HepG2 (cell line): ENCODE results near the gene SLC17A8. TPM values are rescaled to one million over a fixed set of nuclear protein-coding genes. Genes with fewer than 3 reads are reported as not detected.

ENCODE experiments used
- ATAC-seq: fragments of 200-7000 bp; cut with Tn5 transposase; 3 replicates; pipeline ENCODE4 v1.9.1; 2020; ENCODE audit warnings: mild to moderate bottlenecking, moderate library complexity
- BruUV-seq: library from RNA; stranded (reverse); fragments of 400-500 nt; replicated peaks from 2 replicates; lab custom pipeline; 2021; lab: Mats Ljungman, UMichigan
- CTCF ChIA-PET: fragments of 300-600 bp; formaldehyde crosslinking; extraction: SDS; loops from one replicate; lab custom pipeline; 2021; ENCODE audit warnings: low total read pairs, inconsistent platforms, low intra/inter-chr PET ratio; lab: Yijun Ruan, JAX
- POLR2A ChIA-PET: fragments of 350-600 bp; sonication (Branson Sonifier 250); formaldehyde crosslinking; loops from one replicate; lab custom pipeline; 2020; ENCODE audit warnings: antibody characterized with exemption, inconsistent platforms; lab: Yijun Ruan, JAX
- DNase-seq: peaks from one replicate; pipeline ENCODE4 v3.0.0-alpha.2; 2015; ENCODE audit warnings: low spot score
- FAIRE-seq: peaks from 3 replicates; lab custom pipeline; 2011; peaks lifted over from hg19 to GRCh38; lab: Jason Lieb, UNC
- H2AFZ ChIP-seq: one replicate; pipeline ENCODE4 v1.6.1; 2011; ENCODE audit warnings: low read length, inconsistent platforms
- H3K27ac ChIP-seq: fragments of 300-600 bp; 3 replicates; pipeline ENCODE4 v1.8.0; 2011; ENCODE audit warnings: mixed run types, mild to moderate bottlenecking, mixed read lengths, low read length, inconsistent platforms; ENCODE audit not compliant: insufficient read depth; ENCODE audit errors: extremely low read length
- H3K27me3 ChIP-seq, 2 experiments: fragments of 200-600 bp in 1 of 2; 2 replicates in 1 of 2; 3 replicates in 1 of 2; pipeline versions ENCODE4 v1.6.0 to v1.8.0; 2011; ENCODE audit warnings: low read length in 2 of 2, mild to moderate bottlenecking in 2 of 2, moderate library complexity in 2 of 2, inconsistent platforms in 1 of 2; ENCODE audit not compliant: insufficient read depth in 2 of 2, control insufficient read depth in 1 of 2
- H3K36me3 ChIP-seq, 2 experiments: fragments of 200-600 bp in 1 of 2; replicated peaks in 1 of 2; 2 replicates in 1 of 2; 3 replicates in 1 of 2; pipeline versions ENCODE4 v1.5.1 to v1.8.0; 2011; ENCODE audit warnings: low read length in 2 of 2, inconsistent platforms in 1 of 2; ENCODE audit not compliant: insufficient read depth in 2 of 2, control insufficient read depth in 1 of 2
- H3K4me1 ChIP-seq: 2 replicates; pipeline ENCODE4 v1.5.1; 2012; ENCODE audit warnings: low read length, inconsistent platforms; ENCODE audit not compliant: insufficient read depth
- H3K4me2 ChIP-seq: 2 replicates; pipeline ENCODE4 v1.6.0; 2011; ENCODE audit warnings: low read depth, low read length, inconsistent platforms
- H3K4me3 ChIP-seq, 3 experiments: fragments of 200-600 bp in 1 of 3; sonication (generic), shearing (Covaris generic) in 1 of 3; replicated peaks in 1 of 3; 2 replicates each; pipeline ENCODE4 v1.5.1; 2011 to 2016; ENCODE audit warnings: low read length in 3 of 3, inconsistent platforms in 2 of 3, low read depth in 2 of 3, mild to moderate bottlenecking in 2 of 3, control low read depth in 1 of 3, mixed read lengths in 1 of 3; ENCODE audit not compliant: insufficient read depth in 1 of 3
- H3K79me2 ChIP-seq: one replicate; pipeline ENCODE4 v1.6.1; 2011; ENCODE audit warnings: low read length, inconsistent platforms; ENCODE audit not compliant: insufficient read depth
- H3K9ac ChIP-seq: 2 replicates; pipeline ENCODE4 v1.6.0; 2011; ENCODE audit warnings: mild to moderate bottlenecking, low read depth, low read length, inconsistent platforms; ENCODE audit not compliant: insufficient read depth
- H3K9me3 ChIP-seq: 2 replicates; pipeline ENCODE4 v1.5.1; 2012; ENCODE audit warnings: mild to moderate bottlenecking, low read length
- H4K20me1 ChIP-seq: 2 replicates; pipeline ENCODE4 v1.6.0; 2011; ENCODE audit warnings: inconsistent platforms, mild to moderate bottlenecking, low read length, moderate library complexity; ENCODE audit not compliant: insufficient read depth
- KDM5B ChIP-seq: sonication (generic); formaldehyde crosslinking; IDR thresholded peaks from 2 replicates; pipeline ENCODE4 v1.4.0; 2020; ENCODE audit warnings: missing genetic modification reagents, mild to moderate bottlenecking, borderline replicate concordance
- NFKBIZ ChIP-seq: IDR thresholded peaks from 2 replicates; pipeline ENCODE4 v1.6.1; 2018; ENCODE audit warnings: missing genetic modification reagents, missing compliant biosample characterization
- TBP ChIP-seq: sonication (generic); formaldehyde crosslinking; IDR thresholded peaks from 2 replicates; pipeline ENCODE4 v1.5.0; 2020; ENCODE audit warnings: missing genetic modification reagents
- ZIK1 ChIP-seq: sonication (generic); formaldehyde crosslinking; IDR thresholded peaks from 2 replicates; pipeline ENCODE4 v1.5.0; 2020; ENCODE audit warnings: mild to moderate bottlenecking, low read depth, missing genetic modification reagents, borderline replicate concordance
- ZNF143 ChIP-seq: sonication (generic); formaldehyde crosslinking; IDR thresholded peaks from 2 replicates; pipeline ENCODE4 v1.4.0; 2020; ENCODE audit warnings: missing genetic modification reagents
- ZNF331 ChIP-seq: sonication (generic); formaldehyde crosslinking; IDR thresholded peaks from 2 replicates; pipeline ENCODE4 v1.4.0; 2020; ENCODE audit warnings: missing genetic modification reagents
- ZNF543 ChIP-seq: sonication (generic); formaldehyde crosslinking; IDR thresholded peaks from 2 replicates; pipeline ENCODE4 v1.4.0; 2020; ENCODE audit warnings: mild to moderate bottlenecking, missing genetic modification reagents
- ZNF724P ChIP-seq: sonication (generic); formaldehyde crosslinking; IDR thresholded peaks from 2 replicates; pipeline ENCODE4 v1.8.0; 2022; ENCODE audit warnings: missing genetic modification reagents, borderline replicate concordance
- WGBS: methylation state at CpG from one replicate; pipeline ENCODE4 v1.1.6; 2017; ENCODE audit warnings: low lambda C conversion rate; 5-methylcytosine and 5-hydroxymethylcytosine counted together
- in situ Hi-C: cut with HindIII; loops from 2 replicates; pipeline ENCODE4 v1.10.0; 2017; ENCODE audit warnings: low pct_unique_long_range_greater_than_20kb; ENCODE audit not compliant: extremely low pct_ligation_motif_present
- intact Hi-C: fragments of 100-400 bp; cut with micrococcal nuclease; formaldehyde crosslinking; loops from one replicate; pipeline ENCODE4 v1.10.0; 2022; ENCODE audit not compliant: unreplicated experiment
- polyA plus RNA-seq, 8 experiments: library from polyadenylated mRNA; depleted of rRNA in 3 of 8; stranded (reverse) in 7 of 8; unstranded in 1 of 8; fragments of >200 nt; fragmentation: Illumina TruSeq in 4 of 8; extraction: Trizol in 4 of 8; gene quantifications; 2 replicates each; pipeline versions ENCODE4 v1.2.1 to v1.2.3, GENCODE V29; 2011 to 2016; ENCODE audit warnings: low read depth in 4 of 8, missing spikeins in 1 of 8, mixed read lengths in 1 of 8; ENCODE audit not compliant: insufficient read depth in 1 of 8
- total RNA-seq, 5 experiments: library from RNA; depleted of rRNA; stranded (reverse); fragments of >200 nt; fragmentation: Illumina TruSeq; extraction: Trizol; gene quantifications; 2 replicates each; pipeline ENCODE4 v1.2.3, GENCODE V29; 2016; ENCODE audit warnings: low read depth in 1 of 5
- TF ChIP-seq, protein P1 (sequence below), 2 experiments: fragments of 450-650 bp in 1 of 2; sonication (generic) in 1 of 2; formaldehyde crosslinking; IDR thresholded peaks; 2 replicates each; pipeline versions ENCODE4 v1.5.0 to v1.8.0; 2020 to 2022; ENCODE audit warnings: mild to moderate bottlenecking in 1 of 2, missing genetic modification reagents in 1 of 2
- TF ChIP-seq, protein P2 (sequence below): sonication (generic); formaldehyde crosslinking; IDR thresholded peaks from 2 replicates; pipeline ENCODE4 v1.4.0; 2020; ENCODE audit warnings: mild to moderate bottlenecking, missing genetic modification reagents, borderline replicate concordance
- TF ChIP-seq, protein P3 (sequence below): sonication (generic); formaldehyde crosslinking; IDR thresholded peaks from 2 replicates; pipeline ENCODE4 v1.4.0; 2020; ENCODE audit warnings: mild to moderate bottlenecking, missing genetic modification reagents

Gene SLC17A8
- total and polyA plus RNA-seq, 2 of the 13 experiments (the other 11 are each of a cell fraction or from before 2014, with no cell fraction given): 0.07 to 0.15 TPM

DNA sequence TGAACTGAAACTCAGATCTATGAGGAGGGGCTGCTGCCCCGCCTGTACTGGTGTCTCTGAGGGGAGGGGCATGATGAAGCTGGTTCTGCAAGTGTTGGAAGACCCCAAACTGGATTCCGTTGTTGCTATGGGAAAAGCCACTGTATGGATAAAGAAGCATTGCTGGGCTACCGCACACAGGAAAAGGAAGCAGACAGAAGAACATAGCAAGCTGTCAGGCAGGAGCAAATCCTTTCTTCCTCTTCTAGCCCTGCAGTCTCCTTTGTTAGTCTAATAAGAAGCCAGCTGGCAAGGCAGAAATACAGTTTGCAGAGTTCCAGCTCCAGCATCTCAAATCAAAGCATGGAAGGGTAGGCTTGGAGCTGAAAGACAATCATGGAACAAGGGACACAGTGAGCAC lies 90.5 kb downstream of the SLC17A8 start:
- in situ Hi-C loops: no loop called here
- no peak overlapping the region for H3K27ac ChIP-seq
- ATAC-seq (no peak), DNase-seq (no peak), FAIRE-seq (no peak)
- no peak overlapping the region for H3K9ac ChIP-seq
- H3K36me3 ChIP-seq: no peaks in the 10 kb centered on the region
- CTCF ChIA-PET: no interaction called here
- no peaks in the 10 kb centered on the region for H3K79me2 ChIP-seq
- no TSS peak for BruUV-seq
- H3K9me3 ChIP-seq: no peaks in the 10 kb centered on the region
- H3K4me1 ChIP-seq: peaks cover 52% of the 10 kb centered on the region
- TF ChIP-seq ZNF331 (CRISPR knock-in tag): no peak
- TF ChIP-seq, protein P1, sequence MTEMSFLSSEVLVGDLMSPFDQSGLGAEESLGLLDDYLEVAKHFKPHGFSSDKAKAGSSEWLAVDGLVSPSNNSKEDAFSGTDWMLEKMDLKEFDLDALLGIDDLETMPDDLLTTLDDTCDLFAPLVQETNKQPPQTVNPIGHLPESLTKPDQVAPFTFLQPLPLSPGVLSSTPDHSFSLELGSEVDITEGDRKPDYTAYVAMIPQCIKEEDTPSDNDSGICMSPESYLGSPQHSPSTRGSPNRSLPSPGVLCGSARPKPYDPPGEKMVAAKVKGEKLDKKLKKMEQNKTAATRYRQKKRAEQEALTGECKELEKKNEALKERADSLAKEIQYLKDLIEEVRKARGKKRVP (CRISPR knock-in tag; IDR thresholded peaks at IDR 0.05): no peak
- TF ChIP-seq KDM5B: no peak
- TF ChIP-seq NFKBIZ (CRISPR knock-in tag): no peak
- no peak for TF ChIP-seq ZNF543 (CRISPR knock-in tag)
- TF ChIP-seq, protein P2, sequence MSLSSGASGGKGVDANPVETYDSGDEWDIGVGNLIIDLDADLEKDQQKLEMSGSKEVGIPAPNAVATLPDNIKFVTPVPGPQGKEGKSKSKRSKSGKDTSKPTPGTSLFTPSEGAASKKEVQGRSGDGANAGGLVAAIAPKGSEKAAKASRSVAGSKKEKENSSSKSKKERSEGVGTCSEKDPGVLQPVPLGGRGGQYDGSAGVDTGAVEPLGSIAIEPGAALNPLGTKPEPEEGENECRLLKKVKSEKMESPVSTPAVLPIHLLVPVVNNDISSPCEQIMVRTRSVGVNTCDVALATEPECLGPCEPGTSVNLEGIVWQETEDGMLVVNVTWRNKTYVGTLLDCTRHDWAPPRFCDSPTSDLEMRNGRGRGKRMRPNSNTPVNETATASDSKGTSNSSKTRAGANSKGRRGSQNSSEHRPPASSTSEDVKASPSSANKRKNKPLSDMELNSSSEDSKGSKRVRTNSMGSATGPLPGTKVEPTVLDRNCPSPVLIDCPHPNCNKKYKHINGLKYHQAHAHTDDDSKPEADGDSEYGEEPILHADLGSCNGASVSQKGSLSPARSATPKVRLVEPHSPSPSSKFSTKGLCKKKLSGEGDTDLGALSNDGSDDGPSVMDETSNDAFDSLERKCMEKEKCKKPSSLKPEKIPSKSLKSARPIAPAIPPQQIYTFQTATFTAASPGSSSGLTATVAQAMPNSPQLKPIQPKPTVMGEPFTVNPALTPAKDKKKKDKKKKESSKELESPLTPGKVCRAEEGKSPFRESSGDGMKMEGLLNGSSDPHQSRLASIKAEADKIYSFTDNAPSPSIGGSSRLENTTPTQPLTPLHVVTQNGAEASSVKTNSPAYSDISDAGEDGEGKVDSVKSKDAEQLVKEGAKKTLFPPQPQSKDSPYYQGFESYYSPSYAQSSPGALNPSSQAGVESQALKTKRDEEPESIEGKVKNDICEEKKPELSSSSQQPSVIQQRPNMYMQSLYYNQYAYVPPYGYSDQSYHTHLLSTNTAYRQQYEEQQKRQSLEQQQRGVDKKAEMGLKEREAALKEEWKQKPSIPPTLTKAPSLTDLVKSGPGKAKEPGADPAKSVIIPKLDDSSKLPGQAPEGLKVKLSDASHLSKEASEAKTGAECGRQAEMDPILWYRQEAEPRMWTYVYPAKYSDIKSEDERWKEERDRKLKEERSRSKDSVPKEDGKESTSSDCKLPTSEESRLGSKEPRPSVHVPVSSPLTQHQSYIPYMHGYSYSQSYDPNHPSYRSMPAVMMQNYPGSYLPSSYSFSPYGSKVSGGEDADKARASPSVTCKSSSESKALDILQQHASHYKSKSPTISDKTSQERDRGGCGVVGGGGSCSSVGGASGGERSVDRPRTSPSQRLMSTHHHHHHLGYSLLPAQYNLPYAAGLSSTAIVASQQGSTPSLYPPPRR (CRISPR knock-in tag): no peak
- TF ChIP-seq, protein P3, sequence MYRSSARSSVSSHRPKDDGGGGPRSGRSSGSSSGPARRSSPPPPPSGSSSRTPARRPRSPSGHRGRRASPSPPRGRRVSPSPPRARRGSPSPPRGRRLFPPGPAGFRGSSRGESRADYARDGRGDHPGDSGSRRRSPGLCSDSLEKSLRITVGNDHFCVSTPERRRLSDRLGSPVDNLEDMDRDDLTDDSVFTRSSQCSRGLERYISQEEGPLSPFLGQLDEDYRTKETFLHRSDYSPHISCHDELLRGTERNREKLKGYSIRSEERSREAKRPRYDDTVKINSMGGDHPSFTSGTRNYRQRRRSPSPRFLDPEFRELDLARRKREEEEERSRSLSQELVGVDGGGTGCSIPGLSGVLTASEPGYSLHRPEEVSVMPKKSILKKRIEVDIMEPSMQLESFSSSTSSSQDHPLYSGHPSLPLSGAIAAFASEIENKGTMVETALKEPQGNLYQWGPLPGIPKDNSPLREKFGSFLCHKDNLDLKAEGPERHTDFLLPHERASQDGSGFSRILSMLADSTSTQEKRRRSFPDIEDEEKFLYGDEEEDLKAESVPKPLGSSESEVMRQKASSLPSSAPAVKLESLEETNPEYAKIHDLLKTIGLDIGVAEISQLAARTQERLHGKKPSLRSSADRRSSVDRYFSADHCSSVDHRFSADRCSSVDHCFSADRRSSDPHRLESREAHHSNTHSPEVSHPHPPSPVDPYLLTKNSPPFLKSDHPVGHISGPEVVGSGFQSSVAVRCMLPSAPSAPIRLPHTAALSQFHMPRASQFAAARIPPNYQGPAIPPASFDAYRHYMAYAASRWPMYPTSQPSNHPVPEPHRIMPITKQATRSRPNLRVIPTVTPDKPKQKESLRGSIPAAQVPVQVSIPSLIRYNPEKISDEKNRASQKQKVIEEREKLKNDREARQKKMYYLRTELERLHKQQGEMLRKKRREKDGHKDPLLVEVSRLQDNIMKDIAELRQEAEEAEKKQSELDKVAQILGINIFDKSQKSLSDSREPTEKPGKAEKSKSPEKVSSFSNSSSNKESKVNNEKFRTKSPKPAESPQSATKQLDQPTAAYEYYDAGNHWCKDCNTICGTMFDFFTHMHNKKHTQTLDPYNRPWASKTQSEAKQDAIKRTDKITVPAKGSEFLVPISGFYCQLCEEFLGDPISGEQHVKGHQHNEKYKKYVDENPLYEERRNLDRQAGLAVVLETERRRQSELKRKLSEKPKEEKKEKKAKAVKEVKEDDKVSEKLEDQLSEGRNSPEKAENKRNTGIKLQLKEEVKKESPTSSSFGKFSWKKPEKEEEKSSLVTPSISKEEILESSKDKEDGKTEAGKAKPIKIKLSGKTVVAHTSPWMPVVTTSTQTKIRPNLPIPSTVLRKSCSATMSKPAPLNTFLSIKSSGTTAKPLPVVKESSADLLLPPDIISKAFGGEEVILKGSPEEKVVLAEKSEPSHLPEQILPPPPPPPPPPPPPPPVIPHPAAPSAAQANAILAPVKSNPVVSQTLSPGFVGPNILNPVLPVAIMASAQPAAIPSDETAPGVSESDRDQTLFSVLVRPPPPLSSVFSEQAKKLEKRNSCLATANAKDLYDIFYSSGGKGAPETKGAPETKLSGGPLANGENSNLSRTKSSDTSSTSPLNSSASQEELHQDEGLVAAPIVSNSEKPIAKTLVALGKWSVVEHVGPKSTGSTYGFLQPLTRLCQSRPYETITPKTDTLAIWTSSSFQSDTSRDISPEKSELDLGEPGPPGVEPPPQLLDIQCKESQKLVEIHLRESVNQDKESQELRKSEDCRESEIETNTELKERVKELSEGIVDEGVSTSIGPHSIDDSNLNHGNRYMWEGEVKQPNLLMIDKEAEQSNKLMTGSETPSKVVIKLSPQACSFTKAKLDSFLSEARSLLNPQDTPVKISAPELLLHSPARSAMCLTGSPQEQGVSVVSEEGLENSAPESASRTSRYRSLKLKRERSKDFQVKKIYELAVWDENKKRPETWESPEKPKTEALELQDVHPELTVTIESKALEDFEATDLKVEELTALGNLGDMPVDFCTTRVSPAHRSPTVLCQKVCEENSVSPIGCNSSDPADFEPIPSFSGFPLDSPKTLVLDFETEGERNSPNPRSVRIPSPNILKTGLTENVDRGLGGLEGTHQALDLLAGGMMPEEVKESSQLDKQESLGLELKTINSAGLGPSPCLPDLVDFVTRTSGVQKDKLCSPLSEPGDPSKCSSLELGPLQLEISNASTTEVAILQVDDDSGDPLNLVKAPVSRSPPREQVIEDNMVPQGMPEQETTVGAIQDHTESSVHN (CRISPR knock-in tag): no peak
- TF ChIP-seq TBP: no peak
- TF ChIP-seq ZIK1 (CRISPR knock-in tag): no peak
- no peak for TF ChIP-seq ZNF143 (CRISPR knock-in tag)
- TF ChIP-seq ZNF724P (CRISPR knock-in tag): no peak
- intact Hi-C loops: loop anchor here (5.0 kb wide), 1 partner anchor 40 kb away; no protein-coding TSS in a partner anchor
- H3K4me3 ChIP-seq: no peak overlapping the region
- 95% methylated on average over 3 of the region's 3 CpGs for WGBS
- H2AFZ ChIP-seq: no peak overlapping the region
- no peaks in the 10 kb centered on the region for H3K27me3 ChIP-seq
- H3K4me2 ChIP-seq: no peak overlapping the region
- POLR2A ChIA-PET: interaction anchor here (1.1 kb wide), 2 partner anchors 10 to 14 kb away, joined by 3 to 4 read pairs; no protein-coding TSS in a partner anchor
- H4K20me1 ChIP-seq: no peaks in the 10 kb centered on the region
